Endothelial cell (in vitro differentiated cells): Measurements from ENCODE around the gene FADS2. TPM values are rescaled to one million over a fixed set of nuclear protein-coding genes. Genes with fewer than 3 reads are reported as not detected.

Experiments
- DNase-seq: peaks from one replicate; pipeline ENCODE4 v3.0.0; 2021; ENCODE audit warnings: low spot score
- H3K27ac Mint-ChIP-seq: one replicate; pipeline ENCODE4 v1.8.0; 2021; ENCODE audit warnings: mixed read lengths, inconsistent platforms; ENCODE audit not compliant: unreplicated experiment
- H3K27me3 Mint-ChIP-seq: one replicate; pipeline ENCODE4 v1.8.0; 2021; ENCODE audit warnings: mild to moderate bottlenecking, moderate library complexity, mixed read lengths, inconsistent platforms; ENCODE audit not compliant: unreplicated experiment
- H3K36me3 Mint-ChIP-seq: one replicate; pipeline ENCODE4 v1.8.0; 2021; ENCODE audit warnings: mild to moderate bottlenecking, low read depth, mixed read lengths, inconsistent platforms; ENCODE audit not compliant: unreplicated experiment
- H3K4me1 Mint-ChIP-seq: one replicate; pipeline ENCODE4 v1.8.0; 2021; ENCODE audit warnings: mild to moderate bottlenecking, mixed read lengths, inconsistent platforms; ENCODE audit not compliant: unreplicated experiment
- H3K4me3 Mint-ChIP-seq: one replicate; pipeline ENCODE4 v1.8.0; 2021; ENCODE audit warnings: mild to moderate bottlenecking, mixed read lengths, inconsistent platforms; ENCODE audit not compliant: unreplicated experiment
- H3K9me3 Mint-ChIP-seq: one replicate; pipeline ENCODE4 v1.8.0; 2021; ENCODE audit warnings: mixed read lengths, inconsistent platforms; ENCODE audit not compliant: unreplicated experiment
- CTCF ChIP-seq: fragments of 200-600 bp; sonication (generic); IDR thresholded peaks from one replicate; pipeline ENCODE4 v1.5.0; 2021; ENCODE audit warnings: antibody characterized with exemption; ENCODE audit not compliant: unreplicated experiment
- total RNA-seq: library from RNA; stranded (reverse); fragmentation: NEBNext Ultra II Directional; extraction: Animal tissue kit (Norgen Biotek cat#: 25700); gene quantifications from one replicate; pipeline ENCODE4 v1.2.1, GENCODE V29; 2021; ENCODE audit not compliant: unreplicated experiment

Gene FADS2
- total RNA-seq, 1 donor from 2014 or later: 682 TPM

- no peak for TF ChIP-seq CTCF
- DNase-seq: peak; percentile 85
- peaks cover 17% of the 10 kb centered on the region for H3K4me1 Mint-ChIP-seq
- H3K36me3 Mint-ChIP-seq: peaks cover 13% of the 10 kb centered on the region
- H3K27ac Mint-ChIP-seq: peak within 1 kb of the TSS; percentile 100
- H3K4me3 Mint-ChIP-seq: peak within 1 kb of the TSS; percentile 95
- no peaks in the 10 kb centered on the region for H3K9me3 Mint-ChIP-seq
- peaks cover 25% of the 10 kb centered on the region for H3K27me3 Mint-ChIP-seq
Observed at GRCh38 chr11:61792310-61793082, 35.6 kb upstream of the FADS2 start, which contains the start of the genes FEN1 and TMEM258. TSS of gene FEN1 (plus strand) at chr11:61792911. CDS start at chr11:61795362, 2,451 bp downstream. TSS of gene TMEM258 (minus strand) at chr11:61792599. CDS start at chr11:61792558, 41 bp downstream.

- no peak for TF ChIP-seq CTCF
- Mint-ChIP-seq H3K4me1 (peaks cover 17% of the 10 kb centered on the region), H3K4me3 (peak overlapping the region; percentile 95), H3K36me3 (peaks cover 10% of the 10 kb centered on the region), H3K27ac (peak overlapping the region; percentile 93), H3K9me3 (no peaks in the 10 kb centered on the region), H3K27me3 (peaks cover 27% of the 10 kb centered on the region)
- no peak for DNase-seq
Observed at GRCh38 chr11:61793083-61793828, 34.8 kb upstream of the FADS2 start.

- peaks cover 27% of the 10 kb centered on the region for H3K27me3 Mint-ChIP-seq
- H3K9me3 Mint-ChIP-seq: no peaks in the 10 kb centered on the region
- H3K4me3 Mint-ChIP-seq: peak overlapping the region; percentile 95
- no peak for TF ChIP-seq CTCF
- peaks cover 17% of the 10 kb centered on the region for H3K4me1 Mint-ChIP-seq
- peak overlapping the region; percentile 38 for H3K27ac Mint-ChIP-seq
- DNase-seq: no peak
- peaks cover 7% of the 10 kb centered on the region for H3K36me3 Mint-ChIP-seq
Observed at GRCh38 chr11:61793829-61794204, 34.3 kb upstream of the FADS2 start.

GRCh38 chr11:61794579-61794978 lies 33.5 kb upstream of the FADS2 start:
- TF ChIP-seq CTCF: no peak
- no peak for DNase-seq
- Mint-ChIP-seq H3K4me1 (peaks cover 19% of the 10 kb centered on the region), H3K36me3 (peaks cover 7% of the 10 kb centered on the region), H3K27ac (peak overlapping the region; percentile 40), H3K27me3 (peaks cover 27% of the 10 kb centered on the region), H3K4me3 (no peak overlapping the region), H3K9me3 (no peaks in the 10 kb centered on the region)
